NOMO-1 treated with dmso at 0.1 percent for 144 hours (cell line): Measurements from ENCODE around the gene LIMA1.
"Not testable (repeated sequence)": the region's sequence is repeated elsewhere in the genome, so short reads cannot be mapped to it uniquely, and the experiment has no call there.

Source experiments
- DNase-seq: peaks from one replicate; lab custom pipeline; 2025; ENCODE audit not compliant: unreplicated experiment; lab: John Stamatoyannopoulos, UW

Gene LIMA1

DNA sequence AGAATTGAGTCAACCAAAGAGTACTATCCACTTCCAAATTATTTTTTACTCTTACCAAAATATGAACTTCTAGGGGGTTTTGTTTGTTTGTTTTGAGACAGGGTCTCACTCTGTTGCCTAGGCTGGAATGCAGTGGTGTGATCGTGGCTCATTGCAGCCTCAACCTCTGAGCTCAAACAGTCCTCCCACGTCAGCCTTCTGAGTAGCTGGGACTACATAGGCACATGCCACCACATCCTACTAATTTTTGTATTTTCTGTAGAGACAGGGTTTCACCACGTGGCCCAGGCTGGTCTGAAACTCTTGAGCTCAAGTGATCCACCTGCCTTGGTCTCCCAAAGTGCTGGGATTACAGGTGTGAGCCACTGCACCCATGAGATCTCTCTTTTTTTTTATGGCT, 7.4 kb upstream of the LIMA1 start:
- not testable (repeated sequence) for DNase-seq

- DNase-seq = no peak
These were observed 4.0 kb upstream of the LIMA1 start for GRCh38 chr12:50287271-50287670.

GRCh38 chr12:50285253-50285652, 1.9 kb upstream of the LIMA1 start:
- DNase-seq = no peak

DNA sequence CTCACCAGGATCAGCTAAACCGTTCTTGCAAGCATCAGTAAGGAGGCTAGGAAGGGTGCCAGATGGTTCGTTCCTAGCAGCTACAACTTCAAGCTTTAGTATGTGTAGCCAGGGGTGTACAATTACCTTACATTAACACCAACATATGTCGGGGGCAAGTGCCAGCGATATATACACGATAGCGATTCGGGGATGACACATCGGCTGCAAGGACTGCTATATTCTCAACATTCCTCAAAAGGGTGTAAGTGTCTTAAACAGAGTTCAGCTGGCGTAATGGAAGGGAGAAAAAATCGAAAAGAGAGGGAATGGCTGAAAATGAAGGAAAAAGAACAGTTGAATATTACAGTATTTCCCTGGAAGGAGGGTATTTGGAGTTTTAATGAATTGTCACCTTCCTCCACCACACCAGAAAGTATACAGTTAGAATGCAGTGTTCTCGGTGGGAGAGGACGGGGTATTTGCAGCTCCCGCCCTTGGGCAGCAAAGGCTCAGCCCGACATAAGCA, 545 bp downstream of the LIMA1 start:
- DNase-seq = no peak

- no peak for DNase-seq
These were observed 3.8 kb downstream of the LIMA1 start for GRCh38 chr12:50279501-50279900.

DNA sequence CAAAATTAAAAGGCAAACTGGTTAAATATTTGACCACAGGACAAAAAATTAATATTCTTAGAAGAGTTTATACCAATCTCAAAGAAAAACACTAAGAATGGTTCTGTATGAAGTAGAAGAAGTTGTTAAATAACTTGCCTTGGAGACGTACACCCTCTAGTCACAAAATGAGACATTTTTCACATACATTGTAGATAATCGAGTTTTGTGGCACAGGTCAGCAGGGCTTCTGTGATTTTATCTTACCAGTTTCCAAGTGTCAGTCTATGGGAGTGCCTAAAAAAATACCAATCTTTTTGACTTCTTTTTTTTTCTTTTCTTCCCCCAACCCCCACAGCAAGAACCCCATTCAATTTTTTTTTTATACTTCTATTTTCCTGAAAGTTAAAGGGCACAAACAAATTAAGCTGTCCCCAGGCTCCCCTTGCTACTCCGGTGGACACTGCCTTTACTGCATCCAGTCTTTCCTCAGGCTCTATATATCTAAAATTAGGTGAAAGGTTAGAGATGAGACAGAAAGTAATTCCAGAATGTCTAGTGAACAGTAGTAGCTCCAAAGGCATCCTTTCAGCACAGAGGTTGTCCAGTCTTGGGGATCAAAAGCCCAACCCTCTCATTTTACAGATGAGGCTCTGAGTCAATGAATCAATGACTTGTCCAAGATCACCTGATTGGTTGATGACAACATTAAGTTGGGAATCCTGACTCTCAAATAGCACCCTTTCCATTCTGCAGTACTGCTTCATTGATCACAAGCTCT, 6.2 kb downstream of the LIMA1 start:
- no peak for DNase-seq

DNA sequence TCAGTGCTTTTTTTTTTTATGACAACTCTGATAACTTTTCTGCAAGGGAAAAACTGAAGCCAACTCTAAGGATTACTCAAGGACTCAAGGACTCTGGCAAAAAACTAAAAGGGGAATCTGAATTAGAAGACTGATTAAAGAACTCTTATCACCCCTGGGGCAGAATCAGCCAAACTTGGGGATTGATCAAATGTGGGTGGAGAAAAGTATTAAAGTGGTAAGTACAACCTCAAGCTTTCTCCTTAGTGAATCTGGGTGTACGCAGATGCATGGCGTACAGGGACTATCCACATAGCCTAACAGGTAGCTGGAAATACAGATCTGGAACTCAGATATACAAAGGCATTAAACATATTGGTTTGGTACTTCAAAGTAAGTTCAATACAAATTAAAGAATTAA, 7.3 kb downstream of the LIMA1 start:
- DNase-seq = no peak

GRCh38 chr12:50275556-50275955, 7.8 kb downstream of the LIMA1 start:
- DNase-seq = no peak

DNA sequence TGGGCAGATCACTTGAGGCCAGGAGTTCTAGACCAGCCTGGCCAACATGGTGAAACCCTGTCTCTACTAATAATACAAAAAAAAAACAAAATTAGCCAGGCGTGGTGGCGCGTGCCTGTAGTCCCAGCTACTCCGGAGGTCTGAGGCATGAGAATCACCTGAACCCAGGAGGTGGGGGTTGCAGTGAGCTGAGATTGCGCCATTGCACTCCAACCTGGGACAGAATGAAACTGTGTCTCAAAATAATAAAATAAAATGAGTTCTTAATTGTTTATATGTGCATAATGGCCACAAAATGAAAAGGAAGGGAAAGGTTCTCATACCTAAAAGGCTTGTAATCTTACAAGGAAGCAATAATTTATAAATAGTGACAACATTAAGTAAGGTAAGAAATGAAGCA, 8.2 kb downstream of the LIMA1 start:
- DNase-seq = not testable (repeated sequence)

DNA sequence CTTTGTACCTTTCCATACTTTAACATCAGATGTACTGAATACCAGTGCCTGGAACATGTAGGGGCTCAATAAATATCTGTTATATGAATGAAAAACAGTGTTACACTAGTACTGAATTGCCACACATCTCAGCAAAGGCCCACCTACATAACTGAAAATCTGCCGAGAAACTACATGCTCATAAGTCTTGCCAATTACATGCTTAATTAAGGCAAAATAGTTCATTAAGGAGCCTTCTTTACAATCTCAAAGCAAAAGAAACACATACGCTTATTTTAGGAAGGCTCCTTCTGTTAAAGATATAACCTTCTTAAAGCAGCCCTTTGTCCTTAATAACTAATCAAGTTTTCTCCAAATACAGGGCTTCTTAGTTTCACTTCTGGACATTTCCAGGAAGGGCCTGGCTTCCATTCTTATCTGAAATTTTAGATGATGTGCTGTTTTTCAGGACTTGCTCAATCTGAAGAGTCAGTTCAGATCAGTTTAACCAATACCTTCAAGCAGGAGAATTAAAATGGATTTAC, 11.5 kb downstream of the LIMA1 start:
- DNase-seq = no peak

GRCh38 chr12:50268482-50268881, 14.8 kb downstream of the LIMA1 start:
- DNase-seq = no peak

- no peak for DNase-seq
These were observed 17.4 kb downstream of the LIMA1 start for GRCh38 chr12:50265770-50266524.

DNA sequence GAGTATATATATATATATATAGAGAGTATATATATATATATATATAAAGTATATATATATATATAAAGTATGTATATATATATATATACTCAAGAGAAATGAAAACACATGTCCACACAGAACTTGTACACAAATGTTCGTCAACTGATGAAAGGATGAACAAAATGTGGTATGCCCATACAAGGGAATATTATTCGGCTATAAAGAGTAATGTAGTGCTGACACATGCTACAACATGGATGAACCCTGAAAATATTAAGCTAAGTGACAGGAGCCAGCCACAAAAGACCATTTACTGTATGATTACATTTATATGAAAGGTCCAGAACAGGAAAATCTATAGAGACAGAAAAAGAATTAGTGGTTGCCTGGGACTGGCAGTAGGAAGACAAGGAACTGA, 19.5 kb downstream of the LIMA1 start:
- no peak for DNase-seq

- DNase-seq = no peak
These were observed 21.7 kb downstream of the LIMA1 start for GRCh38 chr12:50261654-50262053.

- no peak for DNase-seq
These were observed 25.2 kb downstream of the LIMA1 start for GRCh38 chr12:50258167-50258551.

DNA sequence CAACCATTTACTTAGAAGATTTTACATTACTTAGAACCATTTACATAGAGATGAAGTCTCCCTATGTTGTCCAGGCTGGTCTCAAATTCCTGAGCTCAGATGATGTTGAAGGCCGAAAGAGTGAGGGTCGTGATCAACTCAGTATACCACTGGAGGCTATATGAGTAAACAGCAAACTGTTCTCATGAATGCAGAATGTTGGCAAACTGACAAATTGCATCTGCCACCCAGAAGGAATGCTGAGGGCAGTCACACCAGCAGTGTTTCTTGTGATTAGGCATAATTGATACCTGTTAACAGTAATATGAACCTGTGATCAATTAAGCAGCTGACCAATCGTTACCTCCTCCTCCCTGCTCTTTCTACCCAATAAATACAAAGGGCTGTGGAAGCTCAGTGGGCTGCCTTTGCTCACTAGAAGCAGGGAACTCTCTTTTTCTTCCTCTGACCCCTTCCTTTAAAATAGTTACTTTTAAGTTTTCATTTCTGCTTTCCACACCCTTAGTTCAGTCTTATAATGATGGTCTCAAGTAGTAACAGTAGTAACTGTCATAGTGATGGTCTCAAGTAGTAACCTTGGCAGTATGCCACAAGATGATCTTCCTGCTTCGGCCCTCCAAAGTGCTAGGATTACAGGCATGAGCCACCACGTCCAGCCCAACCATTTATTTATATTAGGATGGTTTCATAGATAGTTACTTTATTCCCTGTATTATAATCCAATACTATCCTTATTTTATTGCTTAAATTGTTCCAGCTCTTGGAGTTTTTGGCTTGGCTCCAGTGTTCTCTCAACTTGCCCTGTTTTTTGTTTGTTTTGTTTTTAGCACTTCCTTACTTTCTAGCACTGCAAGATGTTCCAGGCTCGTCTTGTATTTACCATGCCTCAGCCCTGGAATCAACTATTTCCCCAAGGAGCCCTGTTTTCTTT, 25.8 kb downstream of the LIMA1 start:
- DNase-seq = no peak

DNA sequence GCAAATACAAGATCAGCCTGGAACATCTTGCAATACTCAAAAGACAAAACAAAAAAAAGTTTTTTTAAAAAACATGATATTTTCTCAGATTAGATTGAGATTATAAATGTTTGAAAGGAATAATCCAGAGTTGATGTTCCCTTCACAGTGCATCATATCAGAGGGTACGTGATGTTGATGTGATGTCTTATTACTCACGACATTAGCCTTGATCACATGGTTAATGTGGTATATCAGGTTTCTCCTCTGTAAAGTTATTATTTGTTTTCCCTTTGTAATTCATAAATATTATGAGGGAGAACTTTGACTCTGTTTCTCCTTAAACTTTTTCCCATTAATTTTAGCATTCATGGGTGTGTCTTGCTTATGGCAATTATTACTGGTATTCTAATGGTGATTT, 26.6 kb downstream of the LIMA1 start:
- no peak for DNase-seq

GRCh38 chr12:50252977-50253602, 30.2 kb downstream of the LIMA1 start:
- no peak for DNase-seq

DNA sequence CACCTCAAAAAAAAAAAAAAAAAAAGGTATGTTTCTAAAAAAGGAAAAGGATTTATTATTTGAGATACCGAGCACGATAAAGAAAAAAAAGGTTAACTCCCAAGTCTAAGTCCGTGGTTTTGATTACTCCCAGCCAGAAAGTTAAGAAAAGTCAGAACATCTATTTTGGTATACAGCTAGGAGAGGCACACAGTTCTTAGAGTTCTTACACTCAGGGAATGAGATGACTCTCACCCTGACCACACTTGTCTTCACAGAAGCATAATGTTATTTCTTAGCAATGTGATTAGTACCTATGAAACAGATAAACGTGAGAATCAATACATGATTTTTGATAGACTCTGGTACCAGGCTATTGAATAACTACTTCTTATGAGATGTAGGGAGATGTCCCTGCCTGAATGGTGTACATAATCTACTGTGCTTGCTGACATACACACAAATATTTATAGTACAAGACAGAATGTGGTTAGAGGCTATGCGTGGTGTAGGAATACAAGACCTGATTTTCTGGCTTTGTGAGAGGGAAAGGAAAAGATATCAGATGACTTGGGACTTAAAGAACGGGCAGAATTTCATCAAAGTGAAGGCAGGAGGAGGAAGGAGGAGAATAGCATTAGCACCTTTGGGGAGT, 31.6 kb downstream of the LIMA1 start:
- no peak for DNase-seq
